ENCODE data around the gene POLR3C. TPM values are rescaled to one million over a fixed set of nuclear protein-coding genes. Genes with fewer than 3 reads are reported as not detected.
"Not testable (repeated sequence)": the region's sequence is repeated elsewhere in the genome, so short reads cannot be mapped to it uniquely, and the experiment has no call there.

The POLR3C gene
- total RNA-seq, 1 experiment from 2014 or later = 96.8 TPM

GRCh38 chr1:145788580-145788979 lies 35.4 kb upstream of the POLR3C start:
- ChIA-PET CTCF (interaction anchor here (0.6 to 2.4 kb wide), 4 partner anchors 50 to 220 kb away, joined by 3 to 13 read pairs (median 4); partner anchors contain the start of gene NUDT17), POLR2A (interaction anchor here (1.2 kb wide), 1 partner anchor 35 kb away, joined by 5 read pairs; the partner anchor contains the start of genes POLR3C and RNF115)
- H3K27ac Mint-ChIP-seq (ENCODE audit: low read depth, unreplicated experiment) = no peak overlapping the region
- no peaks in the 10 kb centered on the region for H3K9me3 Mint-ChIP-seq (ENCODE audit: unreplicated experiment)
- no peak for DNase-seq (ENCODE audit: unreplicated experiment)
- peaks cover 22% of the 10 kb centered on the region for H3K4me1 Mint-ChIP-seq (ENCODE audit: insufficient read depth, unreplicated experiment)
- no peaks in the 10 kb centered on the region for H3K27me3 Mint-ChIP-seq (ENCODE audit: insufficient read depth, unreplicated experiment)
- BruUV-seq (replicated peaks) = no TSS peak
- TF ChIP-seq, protein P1, sequence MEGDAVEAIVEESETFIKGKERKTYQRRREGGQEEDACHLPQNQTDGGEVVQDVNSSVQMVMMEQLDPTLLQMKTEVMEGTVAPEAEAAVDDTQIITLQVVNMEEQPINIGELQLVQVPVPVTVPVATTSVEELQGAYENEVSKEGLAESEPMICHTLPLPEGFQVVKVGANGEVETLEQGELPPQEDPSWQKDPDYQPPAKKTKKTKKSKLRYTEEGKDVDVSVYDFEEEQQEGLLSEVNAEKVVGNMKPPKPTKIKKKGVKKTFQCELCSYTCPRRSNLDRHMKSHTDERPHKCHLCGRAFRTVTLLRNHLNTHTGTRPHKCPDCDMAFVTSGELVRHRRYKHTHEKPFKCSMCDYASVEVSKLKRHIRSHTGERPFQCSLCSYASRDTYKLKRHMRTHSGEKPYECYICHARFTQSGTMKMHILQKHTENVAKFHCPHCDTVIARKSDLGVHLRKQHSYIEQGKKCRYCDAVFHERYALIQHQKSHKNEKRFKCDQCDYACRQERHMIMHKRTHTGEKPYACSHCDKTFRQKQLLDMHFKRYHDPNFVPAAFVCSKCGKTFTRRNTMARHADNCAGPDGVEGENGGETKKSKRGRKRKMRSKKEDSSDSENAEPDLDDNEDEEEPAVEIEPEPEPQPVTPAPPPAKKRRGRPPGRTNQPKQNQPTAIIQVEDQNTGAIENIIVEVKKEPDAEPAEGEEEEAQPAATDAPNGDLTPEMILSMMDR (IDR thresholded peaks at IDR 0.05; ENCODE audit: unreplicated experiment) = no peak
- peaks cover 40% of the 10 kb centered on the region for H3K36me3 Mint-ChIP-seq (ENCODE audit: insufficient read depth, unreplicated experiment)
- no peak overlapping the region for H3K4me3 Mint-ChIP-seq (ENCODE audit: unreplicated experiment)
- intact Hi-C loops (cut with micrococcal nuclease) = no loop called here

- BruUV-seq (replicated peaks); H3K4me3 Mint-ChIP-seq (ENCODE audit: unreplicated experiment); H3K27me3 Mint-ChIP-seq (ENCODE audit: insufficient read depth, unreplicated experiment); H3K4me1 Mint-ChIP-seq (ENCODE audit: insufficient read depth, unreplicated experiment); DNase-seq (ENCODE audit: unreplicated experiment); intact Hi-C loops (cut with micrococcal nuclease); H3K27ac Mint-ChIP-seq (ENCODE audit: low read depth, unreplicated experiment): not testable (repeated sequence)
- Mint-ChIP-seq H3K36me3 (ENCODE audit: insufficient read depth, unreplicated experiment) (peaks cover 41% of the 10 kb centered on the region), H3K9me3 (ENCODE audit: unreplicated experiment) (peaks cover 12% of the 10 kb centered on the region)
- ChIA-PET CTCF (interaction anchor here (1.1 to 2.4 kb wide), 5 partner anchors 8 to 70 kb away, joined by 3 to 5 read pairs (median 3); partner anchors contain the start of gene NUDT17), POLR2A (interaction anchor here (0.6 kb wide), 1 partner anchor 16 kb away, joined by 3 read pairs; no protein-coding TSS in a partner anchor)
These were observed 32.1 kb upstream of the POLR3C start for GRCh38 chr1:145791860-145792259.

GRCh38 chr1:145792484-145792883 lies 31.5 kb upstream of the POLR3C start:
- TF ChIP-seq, protein P1 (IDR thresholded peaks at IDR 0.05; ENCODE audit: unreplicated experiment) = no peak
- Mint-ChIP-seq H3K4me3 (ENCODE audit: unreplicated experiment) (no peak overlapping the region), H3K9me3 (ENCODE audit: unreplicated experiment) (peaks cover 18% of the 10 kb centered on the region), H3K4me1 (ENCODE audit: insufficient read depth, unreplicated experiment) (no peaks in the 10 kb centered on the region), H3K27me3 (ENCODE audit: insufficient read depth, unreplicated experiment) (no peaks in the 10 kb centered on the region), H3K27ac (ENCODE audit: low read depth, unreplicated experiment) (no peak overlapping the region), H3K36me3 (ENCODE audit: insufficient read depth, unreplicated experiment) (peaks cover 36% of the 10 kb centered on the region)
- ChIA-PET POLR2A (interaction anchor here (0.6 to 0.7 kb wide), 3 partner anchors 17 to 71 kb away, joined by 3 read pairs; no protein-coding TSS in a partner anchor), CTCF (interaction anchor here (1.1 to 2.4 kb wide), 5 partner anchors 9 to 70 kb away, joined by 3 to 5 read pairs (median 3); partner anchors contain the start of gene NUDT17)
- no peak for DNase-seq (ENCODE audit: unreplicated experiment)
- BruUV-seq (replicated peaks) = no TSS peak
- intact Hi-C loops (cut with micrococcal nuclease) = no loop called here

GRCh38 chr1:145795257-145795881 lies 28.6 kb upstream of the POLR3C start:
- BruUV-seq (replicated peaks) = no TSS peak
- Mint-ChIP-seq H3K27me3 (ENCODE audit: insufficient read depth, unreplicated experiment) (no peaks in the 10 kb centered on the region), H3K9me3 (ENCODE audit: unreplicated experiment) (peaks cover 24% of the 10 kb centered on the region), H3K4me1 (ENCODE audit: insufficient read depth, unreplicated experiment) (peaks cover 4% of the 10 kb centered on the region), H3K27ac (ENCODE audit: low read depth, unreplicated experiment) (no peak overlapping the region), H3K36me3 (ENCODE audit: insufficient read depth, unreplicated experiment) (peaks cover 22% of the 10 kb centered on the region), H3K4me3 (ENCODE audit: unreplicated experiment) (no peak overlapping the region)
- DNase-seq (ENCODE audit: unreplicated experiment) = no peak
- TF ChIP-seq, protein P1 (IDR thresholded peaks at IDR 0.05; ENCODE audit: unreplicated experiment) = no peak
- intact Hi-C loops (cut with micrococcal nuclease) = no loop called here
- ChIA-PET CTCF (interaction anchor here (0.6 to 2.3 kb wide), 6 partner anchors 9 to 50 kb away, joined by 3 to 11 read pairs (median 5); partner anchors contain the start of gene NUDT17), POLR2A (interaction anchor here (1.2 to 1.7 kb wide), 4 partner anchors 10 to 28 kb away, joined by 3 to 8 read pairs (median 6); partner anchors contain the start of genes POLR3C and RNF115)
